IMR-90 (cell line): ENCODE results near the gene MOCOS. TPM values are rescaled to one million over a fixed set of nuclear protein-coding genes. Genes with fewer than 3 reads are reported as not detected.

ENCODE experiments used
- ATAC-seq: fragments of 200-7000 bp; cut with Tn5 transposase; 2 replicates; pipeline ENCODE4 v1.9.1; 2020; ENCODE audit warnings: low read depth, mild to moderate bottlenecking, moderate library complexity
- BruUV-seq: library from RNA; stranded (reverse); fragments of 400-500 nt; replicated peaks from 2 replicates; lab custom pipeline; 2021; lab: Mats Ljungman, UMichigan
- CTCF ChIA-PET: fragments of 300-600 bp; formaldehyde crosslinking; extraction: SDS; loops from one replicate; lab custom pipeline; 2021; ENCODE audit warnings: antibody characterized with exemption; lab: Yijun Ruan, JAX
- POLR2A ChIA-PET: fragments of 300-600 bp; sonication (Branson Sonifier 250); formaldehyde crosslinking; loops from one replicate; lab custom pipeline; 2022; ENCODE audit warnings: antibody characterized with exemption; ENCODE audit not compliant: unreplicated experiment; lab: Charles Lee
- DNase-seq: peaks from one replicate; pipeline ENCODE4 v3.0.0; 2013
- H2AFZ ChIP-seq: replicated peaks from 2 replicates; pipeline ENCODE3; 2013; ENCODE audit warnings: low read length, mild to moderate bottlenecking; ENCODE audit not compliant: poor library complexity
- H2AK5ac ChIP-seq: 2 replicates; pipeline ENCODE4 v1.6.1; 2013; ENCODE audit warnings: low read depth, low read length, inconsistent platforms
- H2AK9ac ChIP-seq: replicated peaks from 2 replicates; pipeline ENCODE3; 2013; ENCODE audit warnings: mild to moderate bottlenecking, low read depth, low read length, moderate library complexity; ENCODE audit not compliant: poor library complexity
- H2BK120ac ChIP-seq: 2 replicates; pipeline ENCODE4 v1.6.1; 2013; ENCODE audit warnings: low read depth, low read length, inconsistent platforms
- H2BK15ac ChIP-seq: 3 replicates; pipeline ENCODE4 v1.6.1; 2013; ENCODE audit warnings: low read depth, low read length, inconsistent platforms
- H2BK20ac ChIP-seq: 2 replicates; pipeline ENCODE4 v1.6.1; 2013; ENCODE audit warnings: low read depth, mild to moderate bottlenecking, inconsistent platforms, low read length, moderate library complexity
- H2BK5ac ChIP-seq: 2 replicates; pipeline ENCODE4 v1.6.1; 2013; ENCODE audit warnings: mild to moderate bottlenecking, low read depth, low read length, inconsistent platforms; ENCODE audit not compliant: poor library complexity, severe bottlenecking
- H3K14ac ChIP-seq: replicated peaks from 2 replicates; pipeline ENCODE4 v1.6.1; 2013; ENCODE audit warnings: low read depth, low read length, inconsistent platforms
- H3K18ac ChIP-seq: 2 replicates; pipeline ENCODE4 v1.6.1; 2013; ENCODE audit warnings: low read depth, low read length, control low read depth
- H3K23ac ChIP-seq: 2 replicates; pipeline ENCODE4 v1.6.1; 2013; ENCODE audit warnings: low read depth, low read length, inconsistent platforms
- H3K27ac ChIP-seq: 2 replicates; pipeline ENCODE4 v1.5.1; 2013; ENCODE audit warnings: mild to moderate bottlenecking, control low read depth, low read length; ENCODE audit not compliant: insufficient read depth
- H3K27me3 ChIP-seq: 2 replicates; pipeline ENCODE4 v1.6.1; 2013; ENCODE audit warnings: low read length; ENCODE audit not compliant: control insufficient read depth, insufficient read depth
- H3K36me3 ChIP-seq: 2 replicates; pipeline ENCODE4 v1.6.1; 2013; ENCODE audit warnings: low read length, mixed read lengths; ENCODE audit not compliant: control insufficient read depth, insufficient read depth
- H3K4ac ChIP-seq: 2 replicates; pipeline ENCODE4 v1.6.1; 2013; ENCODE audit warnings: low read depth, low read length, inconsistent platforms
- H3K4me1 ChIP-seq: 2 replicates; pipeline ENCODE4 v1.6.1; 2013; ENCODE audit warnings: low read length, mixed read lengths; ENCODE audit not compliant: control insufficient read depth, insufficient read depth
- H3K4me2 ChIP-seq: 2 replicates; pipeline ENCODE4 v1.6.1; 2013; ENCODE audit warnings: low read depth, mild to moderate bottlenecking, control low read depth, low read length, moderate library complexity
- H3K4me3 ChIP-seq: 2 replicates; pipeline ENCODE4 v1.5.1; 2013; ENCODE audit warnings: low read depth, mild to moderate bottlenecking, control low read depth, low read length, moderate library complexity; ENCODE audit not compliant: insufficient read depth
- H3K56ac ChIP-seq: 2 replicates; pipeline ENCODE4 v1.6.1; 2013; ENCODE audit warnings: low read length, inconsistent platforms; ENCODE audit not compliant: insufficient read depth; ENCODE audit errors: extremely low read depth
- H3K79me1 ChIP-seq, 2 experiments: 2 replicates each; pipeline ENCODE4 v1.6.1; 2013; ENCODE audit warnings: low read length in 2 of 2, inconsistent platforms in 1 of 2, low read depth in 1 of 2
- H3K9ac ChIP-seq: 2 replicates; pipeline ENCODE4 v1.6.1; 2013; ENCODE audit warnings: low read depth, low read length, control low read depth
- H3K9me1 ChIP-seq: 2 replicates; pipeline ENCODE4 v1.6.1; 2013; ENCODE audit warnings: low read length, inconsistent platforms; ENCODE audit not compliant: insufficient read depth
- H3K9me3 ChIP-seq: 2 replicates; pipeline ENCODE4 v1.6.1; 2013; ENCODE audit warnings: low read length; ENCODE audit not compliant: control insufficient read depth, insufficient read depth
- H4K20me1 ChIP-seq: 2 replicates; pipeline ENCODE4 v1.6.1; 2013; ENCODE audit warnings: low read length, inconsistent platforms; ENCODE audit not compliant: insufficient read depth
- H4K5ac ChIP-seq: 2 replicates; pipeline ENCODE4 v1.6.1; 2013; ENCODE audit warnings: mild to moderate bottlenecking, low read depth, low read length, control low read depth
- H4K8ac ChIP-seq, 2 experiments: 2 replicates each; pipeline ENCODE4 v1.6.1; 2013; ENCODE audit warnings: low read depth in 2 of 2, low read length in 2 of 2, control low read depth in 1 of 2, inconsistent platforms in 1 of 2
- H4K91ac ChIP-seq: 2 replicates; pipeline ENCODE4 v1.6.1; 2013; ENCODE audit warnings: low read depth, low read length, inconsistent platforms; ENCODE audit not compliant: insufficient read depth
- FOS ChIP-seq: fragments of 150-350 bp; IDR thresholded peaks from 2 replicates; pipeline ENCODE4 v1.6.1; 2016; ENCODE audit warnings: low read depth, low read length
- RCOR1 ChIP-seq: IDR thresholded peaks from 2 replicates; pipeline ENCODE4 v1.6.1; 2012; ENCODE audit warnings: mild to moderate bottlenecking, low read length, improper control_type of control experiment; ENCODE audit not compliant: insufficient replicate concordance
- RFX5 ChIP-seq: IDR thresholded peaks from 2 replicates; pipeline ENCODE4 v1.8.0; 2012; ENCODE audit warnings: low read depth, mild to moderate bottlenecking, low read length, moderate library complexity
- SMC3 ChIP-seq: fragments of 150-350 bp; IDR thresholded peaks from 2 replicates; pipeline ENCODE4 v1.6.1; 2016; ENCODE audit warnings: low read depth, mild to moderate bottlenecking, antibody characterized with exemption, low read length, moderate library complexity
- WGBS, 2 experiments: methylation state at CpG; one replicate each; pipeline versions ENCODE4 v1.1.5 to v1.1.7; 2013; ENCODE audit warnings: missing lambda C conversion rate in 2 of 2; ENCODE audit not compliant: insufficient read length in 1 of 2; ENCODE audit errors: extremely low coverage in 2 of 2; 5-methylcytosine and 5-hydroxymethylcytosine counted together
- dilution Hi-C: fragments of 300-500 bp; cut with HindIII; formaldehyde crosslinking; loops from one replicate; pipeline ENCODE4 v1.14.3; 2018; ENCODE audit warnings: low sequenced_read_pairs; ENCODE audit not compliant: unreplicated experiment
- in situ Hi-C: fragments of 300-500 bp; cut with MboI; formaldehyde crosslinking; loops from 3 replicates; pipeline ENCODE4 v1.14.3; 2019; ENCODE audit warnings: low sequenced_read_pairs, inconsistent platforms, mixed read lengths
- intact Hi-C: fragments of 100-400 bp; cut with micrococcal nuclease; formaldehyde crosslinking; loops from 2 replicates; pipeline ENCODE4 v1.10.0; 2022
- polyA plus RNA-seq, 3 experiments: library from polyadenylated mRNA; depleted of rRNA; stranded (reverse); fragments of >200 nt; gene quantifications; 2 replicates each; pipeline ENCODE4 v1.2.3, GENCODE V29; 2012; ENCODE audit warnings: low replicate concordance in 1 of 3
- total RNA-seq: library from RNA; depleted of rRNA; stranded (reverse); fragments of >200 nt; gene quantifications from 2 replicates; pipeline ENCODE4 v1.2.3, GENCODE V29; 2012

Gene MOCOS
- total and polyA plus RNA-seq, 2 of the 4 experiments (the other 2 are of a cell fraction): 1.1 to 2.2 TPM

DNA sequence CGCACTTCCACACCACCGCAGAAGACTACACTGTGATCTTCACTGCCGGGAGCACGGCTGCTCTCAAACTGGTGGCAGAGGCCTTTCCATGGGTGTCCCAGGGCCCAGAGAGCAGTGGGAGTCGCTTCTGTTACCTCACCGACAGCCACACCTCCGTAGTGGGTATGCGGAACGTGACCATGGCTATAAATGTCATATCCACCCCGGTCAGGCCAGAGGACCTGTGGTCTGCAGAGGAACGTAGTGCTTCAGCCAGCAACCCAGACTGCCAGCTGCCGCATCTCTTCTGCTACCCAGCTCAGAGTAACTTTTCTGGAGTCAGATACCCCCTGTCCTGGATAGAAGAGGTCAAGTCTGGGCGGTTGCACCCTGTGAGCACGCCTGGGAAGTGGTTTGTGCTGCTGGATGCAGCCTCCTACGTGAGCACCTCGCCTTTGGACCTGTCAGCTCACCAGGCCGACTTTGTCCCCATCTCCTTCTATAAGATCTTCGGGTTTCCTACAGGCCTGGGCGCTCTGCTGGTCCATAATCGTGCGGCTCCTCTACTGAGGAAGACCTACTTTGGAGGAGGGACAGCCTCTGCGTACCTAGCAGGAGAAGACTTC lies 12.5 kb downstream of the MOCOS start:
- ChIA-PET CTCF (no interaction called here), POLR2A (no interaction called here)
- no peaks in the 10 kb centered on the region for H4K20me1 ChIP-seq
- H3K18ac ChIP-seq: no peak overlapping the region
- H3K79me1 ChIP-seq: no peaks in the 10 kb centered on the region
- H3K23ac ChIP-seq: no peak overlapping the region
- in situ Hi-C loops (no loop called here), intact Hi-C loops (no loop called here), dilution Hi-C loops (no loop called here)
- H3K4me1 ChIP-seq: no peaks in the 10 kb centered on the region
- H3K9ac ChIP-seq: no peak overlapping the region
- 91% methylated on average over 12 of the region's 22 CpGs; no CpG with 5 or more reads in 1 of the 2 experiments for WGBS, 2 experiments
- H4K5ac ChIP-seq: no peak overlapping the region
- TF ChIP-seq RFX5 (no peak), FOS (no peak), SMC3 (no peak), RCOR1 (no peak)
- no peak overlapping the region for H2BK20ac ChIP-seq
- H2BK15ac ChIP-seq: no peak overlapping the region
- no peak overlapping the region for H3K56ac ChIP-seq
- H2AK9ac ChIP-seq: no peak overlapping the region
- no peak overlapping the region for H4K8ac ChIP-seq
- H2BK5ac ChIP-seq: no peak overlapping the region
- H3K36me3 ChIP-seq: peaks cover 11% of the 10 kb centered on the region
- no peak overlapping the region for H3K4me2 ChIP-seq
- no peaks in the 10 kb centered on the region for H3K9me1 ChIP-seq
- no peak overlapping the region for H3K4me3 ChIP-seq
- H3K14ac ChIP-seq: no peak overlapping the region
- no peaks in the 10 kb centered on the region for H3K9me3 ChIP-seq
- DNase-seq (no peak), ATAC-seq (no peak)
- H3K27ac ChIP-seq: no peak overlapping the region
- H2AK5ac ChIP-seq: no peak overlapping the region
- no peak overlapping the region for H4K91ac ChIP-seq
- no TSS peak for BruUV-seq
- H3K4ac ChIP-seq: no peak overlapping the region
- H2BK120ac ChIP-seq: no peak overlapping the region
- H3K27me3 ChIP-seq: no peaks in the 10 kb centered on the region
- H2AFZ ChIP-seq: no peak overlapping the region
